Measurements from ENCODE around the gene TMEM19. TPM values are rescaled to one million over a fixed set of nuclear protein-coding genes. Genes with fewer than 3 reads are reported as not detected.

The TMEM19 gene
- total RNA-seq, 1 donor from 2014 or later: 40.3 TPM

DNA sequence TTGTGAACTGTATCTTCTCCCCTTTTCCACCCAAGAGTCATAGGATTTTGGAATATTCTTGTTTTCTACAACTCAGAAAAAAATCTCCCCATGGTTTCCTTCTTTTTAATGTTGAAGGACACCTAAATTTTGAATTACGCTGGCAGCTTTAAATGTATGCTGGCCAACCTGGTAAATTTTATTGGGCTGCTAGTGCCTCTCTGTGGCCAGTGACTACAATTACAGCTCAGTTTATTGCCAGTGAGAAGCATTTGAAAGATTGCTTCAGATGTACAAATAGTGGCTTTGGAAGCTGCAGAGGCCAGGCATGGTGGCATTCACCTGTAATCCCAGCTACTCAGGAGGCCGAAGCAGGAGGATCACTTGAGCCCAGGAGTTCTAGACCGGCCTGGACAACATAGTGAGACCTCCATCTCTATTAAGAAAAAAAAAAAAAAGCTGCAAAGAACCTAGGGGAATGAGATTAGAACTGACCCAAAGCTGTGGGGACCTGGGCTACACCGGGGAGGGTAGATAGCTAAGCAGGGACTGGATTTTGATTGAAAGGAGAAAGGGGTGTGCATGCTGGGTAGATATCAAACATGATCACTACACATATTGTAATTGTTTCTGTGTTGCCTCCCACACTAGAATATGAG, 61.2 kb downstream of the TMEM19 start:
- no peak for FAIRE-seq
- TF ChIP-seq, protein P1, sequence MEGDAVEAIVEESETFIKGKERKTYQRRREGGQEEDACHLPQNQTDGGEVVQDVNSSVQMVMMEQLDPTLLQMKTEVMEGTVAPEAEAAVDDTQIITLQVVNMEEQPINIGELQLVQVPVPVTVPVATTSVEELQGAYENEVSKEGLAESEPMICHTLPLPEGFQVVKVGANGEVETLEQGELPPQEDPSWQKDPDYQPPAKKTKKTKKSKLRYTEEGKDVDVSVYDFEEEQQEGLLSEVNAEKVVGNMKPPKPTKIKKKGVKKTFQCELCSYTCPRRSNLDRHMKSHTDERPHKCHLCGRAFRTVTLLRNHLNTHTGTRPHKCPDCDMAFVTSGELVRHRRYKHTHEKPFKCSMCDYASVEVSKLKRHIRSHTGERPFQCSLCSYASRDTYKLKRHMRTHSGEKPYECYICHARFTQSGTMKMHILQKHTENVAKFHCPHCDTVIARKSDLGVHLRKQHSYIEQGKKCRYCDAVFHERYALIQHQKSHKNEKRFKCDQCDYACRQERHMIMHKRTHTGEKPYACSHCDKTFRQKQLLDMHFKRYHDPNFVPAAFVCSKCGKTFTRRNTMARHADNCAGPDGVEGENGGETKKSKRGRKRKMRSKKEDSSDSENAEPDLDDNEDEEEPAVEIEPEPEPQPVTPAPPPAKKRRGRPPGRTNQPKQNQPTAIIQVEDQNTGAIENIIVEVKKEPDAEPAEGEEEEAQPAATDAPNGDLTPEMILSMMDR (IDR thresholded peaks at IDR 0.05; ENCODE audit: insufficient read depth, low read length, severe bottlenecking): peak; percentile 63
- H3K36me3 ChIP-seq (ENCODE audit: control insufficient read depth, insufficient read depth, low read length): no peaks in the 10 kb centered on the region
- DNase-seq (ENCODE audit: low read depth): peak; percentile 68
- peaks cover 1% of the 10 kb centered on the region for H3K27me3 ChIP-seq (ENCODE audit: control insufficient read depth, insufficient read depth, low read length)
- H3K4me3 ChIP-seq (ENCODE audit: low read depth, low read length): no peak overlapping the region

DNA sequence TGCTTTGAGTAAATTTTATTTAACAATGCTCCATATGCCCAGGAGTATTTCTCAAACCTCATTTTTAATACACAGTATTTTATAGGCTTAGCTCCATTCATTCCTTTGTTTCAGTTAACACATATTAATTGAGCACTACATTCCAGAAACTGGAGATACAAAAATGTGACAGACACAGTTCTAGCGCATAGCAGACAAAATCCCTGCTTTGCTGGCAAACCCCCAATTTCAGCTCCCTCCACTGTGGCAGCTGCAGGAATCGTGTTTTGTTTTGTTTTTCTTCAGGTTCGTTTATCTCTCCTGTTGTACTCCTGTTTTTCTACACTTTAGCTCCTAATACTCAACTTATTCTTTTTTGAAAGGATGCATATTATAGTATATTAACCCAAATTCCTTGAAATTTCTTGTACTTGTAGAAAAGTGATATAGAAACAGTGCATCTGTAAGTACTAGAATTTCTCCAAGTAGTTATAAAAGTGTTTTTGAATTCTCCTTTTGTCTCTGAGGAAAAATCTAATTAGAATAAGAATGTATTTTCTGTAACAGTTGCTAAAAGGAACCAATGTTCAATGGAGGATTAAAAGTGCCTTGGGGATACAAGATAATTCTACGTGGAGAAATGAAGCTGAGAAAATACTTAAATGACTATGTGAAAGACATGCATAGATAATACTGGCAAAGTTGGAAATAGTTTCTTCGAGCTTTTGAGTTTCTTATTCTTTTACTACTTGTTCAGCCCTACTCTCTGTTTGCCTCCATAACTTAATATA, 62.4 kb downstream of the TMEM19 start:
- TF ChIP-seq, protein P1 (IDR thresholded peaks at IDR 0.05; ENCODE audit: insufficient read depth, low read length, severe bottlenecking): no peak
- FAIRE-seq (no peak), DNase-seq (ENCODE audit: low read depth) (no peak)
- Histone ChIP-seq H3K27me3 (ENCODE audit: control insufficient read depth, insufficient read depth, low read length) (peaks cover 1% of the 10 kb centered on the region), H3K4me3 (ENCODE audit: low read depth, low read length) (no peak overlapping the region), H3K36me3 (ENCODE audit: control insufficient read depth, insufficient read depth, low read length) (no peaks in the 10 kb centered on the region)

DNA sequence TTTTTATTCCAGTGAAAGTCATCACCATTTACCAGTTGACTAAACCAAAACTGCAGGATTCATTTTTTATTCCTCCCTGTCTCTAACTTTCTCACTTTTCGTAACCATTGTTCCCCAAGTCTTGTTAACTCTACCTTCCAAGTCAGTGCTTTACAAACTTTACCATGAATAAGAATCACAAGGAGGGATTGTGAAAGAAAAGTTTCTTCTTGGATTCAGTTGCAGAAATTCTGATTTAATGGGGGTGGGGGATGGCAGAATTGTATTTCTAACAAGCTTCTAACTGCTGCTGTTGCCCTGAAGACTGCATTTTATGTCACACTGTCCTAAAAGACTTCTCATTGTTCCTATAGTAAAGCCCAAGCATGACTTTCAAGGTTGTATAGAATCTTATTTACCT, 63.8 kb downstream of the TMEM19 start:
- H3K36me3 ChIP-seq (ENCODE audit: control insufficient read depth, insufficient read depth, low read length): no peaks in the 10 kb centered on the region
- H3K27me3 ChIP-seq (ENCODE audit: control insufficient read depth, insufficient read depth, low read length): peaks cover 1% of the 10 kb centered on the region
- DNase-seq (ENCODE audit: low read depth) (no peak), FAIRE-seq (no peak)
- TF ChIP-seq, protein P1 (IDR thresholded peaks at IDR 0.05; ENCODE audit: insufficient read depth, low read length, severe bottlenecking): no peak
- no peak overlapping the region for H3K4me3 ChIP-seq (ENCODE audit: low read depth, low read length)

DNA sequence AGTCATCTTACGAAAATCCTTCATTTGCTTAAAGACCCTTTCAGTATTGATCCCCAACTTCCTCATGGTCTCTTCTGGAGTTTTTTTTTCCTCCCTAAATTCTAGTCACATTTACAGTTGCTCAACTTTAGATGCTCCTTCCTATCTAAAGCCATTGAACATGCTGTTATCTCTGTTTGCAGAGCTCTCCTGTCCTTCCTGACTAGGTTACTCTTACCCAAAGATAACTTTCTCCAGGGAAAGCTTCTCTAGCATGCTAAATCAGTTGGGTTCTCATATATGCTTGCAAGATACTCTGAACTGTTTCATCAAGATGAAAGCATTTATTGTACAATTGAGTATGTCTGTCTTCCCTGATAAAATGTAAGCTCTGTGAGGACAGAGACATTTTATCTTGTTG, 67.0 kb downstream of the TMEM19 start:
- FAIRE-seq (no peak), DNase-seq (ENCODE audit: low read depth) (no peak)
- Histone ChIP-seq H3K4me3 (ENCODE audit: low read depth, low read length) (no peak overlapping the region), H3K36me3 (ENCODE audit: control insufficient read depth, insufficient read depth, low read length) (no peaks in the 10 kb centered on the region), H3K27me3 (ENCODE audit: control insufficient read depth, insufficient read depth, low read length) (peaks cover 1% of the 10 kb centered on the region)
- TF ChIP-seq, protein P1 (IDR thresholded peaks at IDR 0.05; ENCODE audit: insufficient read depth, low read length, severe bottlenecking): no peak

Other genes starting within 250 kb of the TMEM19 start
- gene LGR5, start 246.3 kb upstream of the TMEM19 start, total RNA-seq: not detected in 2 replicates
- gene ZFC3H1, start 22.2 kb upstream of the TMEM19 start, total RNA-seq: 22.1 and 23.0 TPM in 2 replicates
- 2.6 and 4.2 TPM in 2 replicates for gene THAP2, start 21.8 kb upstream of the TMEM19 start, total RNA-seq
- gene RAB21, start 68.8 kb downstream of the TMEM19 start, total RNA-seq: 27.9 and 48.5 TPM in 2 replicates
- 11.5 and 15.8 TPM in 2 replicates for gene TBC1D15, start 153.7 kb downstream of the TMEM19 start, total RNA-seq

Measured in bronchial epithelial cell (primary cell).